Upper lobe of right lung (tissue), 1 donor: ENCODE results near the gene RAB8A. TPM values are rescaled to one million over a fixed set of nuclear protein-coding genes. Genes with fewer than 3 reads are reported as not detected.
A peak's percentile ranks its signal among the peaks of the same experiment; 100 is the strongest.

Experiments used
- ATAC-seq: fragments of 200-7000 bp; cut with Tn5 transposase; one replicate; pipeline ENCODE4 v1.9.1; 2020; ENCODE audit warnings: mild to moderate bottlenecking, moderate library complexity
- DNase-seq: peaks from one replicate; pipeline ENCODE4 v3.0.0-alpha.2; 2020
- H3K27ac ChIP-seq: fragments of 200-600 bp; one replicate; pipeline ENCODE4 v1.8.0; 2022
- H3K27me3 ChIP-seq: fragments of 200-600 bp; one replicate; pipeline ENCODE4 v1.8.0; 2022; ENCODE audit warnings: mild to moderate bottlenecking
- H3K36me3 ChIP-seq: fragments of 200-600 bp; one replicate; pipeline ENCODE4 v1.8.0; 2022
- H3K4me1 ChIP-seq: fragments of 200-600 bp; one replicate; pipeline ENCODE4 v1.8.0; 2022
- H3K4me3 ChIP-seq: fragments of 200-600 bp; one replicate; pipeline ENCODE4 v1.8.0; 2022; ENCODE audit warnings: mild to moderate bottlenecking
- H3K9me3 ChIP-seq: fragments of 200-600 bp; one replicate; pipeline ENCODE4 v1.8.0; 2022
- CTCF ChIP-seq: fragments of 200-600 bp; IDR thresholded peaks from one replicate; pipeline ENCODE4 v1.8.0; 2022; ENCODE audit warnings: antibody characterized with exemption
- intact Hi-C: fragments of 100-400 bp; cut with DNase I; formaldehyde crosslinking; loops from one replicate; pipeline ENCODE4 v1.11.0; 2022
- long read RNA-seq: library from polyadenylated mRNA; unstranded; transcript quantifications from one replicate; pipeline ENCODE4 v2.0.0, GENCODE V29; 2021
- total RNA-seq: library from RNA; stranded (reverse); fragmentation: NEBNext Ultra II Directional; extraction: Animal tissue kit (Norgen Biotek cat#: 25700); gene quantifications from one replicate; pipeline ENCODE4 v1.2.1, GENCODE V29; 2021
- donor health status: DM: no; HTN: yes; CAD: no; lungs with severe emphysema.

The RAB8A gene
- 101 TPM for total RNA-seq
- long read RNA-seq, transcript RAB8A-201 (8 exons, 2,827 nt): major isoform, 186 of 198 reads
- long read RNA-seq, partial matches to known transcripts: 2 of 198 reads
- long read RNA-seq, other reads (novel, unspliced or antisense): 8 of 198 reads

DNA sequence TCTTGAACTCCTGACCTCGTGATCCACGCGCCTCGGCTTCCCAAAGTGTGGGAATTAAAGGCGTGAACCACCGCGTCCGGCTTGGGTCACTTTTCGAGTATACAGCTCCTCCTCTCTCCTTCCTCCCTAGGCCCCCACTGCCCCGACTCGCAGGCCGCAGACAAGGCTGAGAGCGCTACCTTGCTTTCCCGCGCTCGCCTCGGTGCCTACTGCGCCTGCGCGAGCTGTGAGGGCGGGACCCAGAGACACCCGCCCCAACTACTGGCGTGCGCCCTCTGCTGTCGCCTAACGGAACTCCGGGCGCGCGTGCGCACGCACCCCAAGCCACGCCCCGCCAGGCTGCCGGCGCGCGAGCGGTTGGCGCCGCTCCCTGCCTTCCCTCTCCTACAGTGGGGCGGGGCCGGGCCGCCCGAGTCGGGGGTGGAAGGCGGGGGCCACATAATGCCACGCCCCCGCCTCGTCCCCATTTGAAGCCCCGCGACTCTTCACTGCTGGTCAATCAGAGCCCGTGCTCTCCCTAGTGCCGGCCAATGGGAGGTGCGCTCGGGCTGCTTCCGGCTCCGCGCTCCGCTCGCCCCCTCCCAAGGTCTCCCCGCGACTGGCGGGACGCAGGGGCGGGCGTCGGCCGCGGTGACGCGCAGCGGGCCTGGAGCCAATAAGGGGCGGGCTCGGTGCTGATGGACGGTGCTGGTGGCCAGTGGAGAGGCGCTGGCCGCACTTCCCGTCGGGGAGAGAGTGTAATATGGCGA is at the start of gene RAB8A:
Gene RAB8A, plus strand, starts transcription at position 730 of the 749 bp plus-strand sequence. Its CDS starts 13 bp downstream, at position 743.
- Histone ChIP-seq H3K4me3 (peak within 1 kb of the TSS; percentile 73), H3K27me3 (no peaks in the 10 kb centered on the region), H3K9me3 (no peaks in the 10 kb centered on the region), H3K36me3 (peaks cover 8% of the 10 kb centered on the region), H3K4me1 (peaks cover 33% of the 10 kb centered on the region), H3K27ac (peak within 1 kb of the TSS; percentile 89)
- ATAC-seq (peak; percentile 97), DNase-seq (peak; percentile 100)
- intact Hi-C loops: no loop called here
- peak; percentile 95 for TF ChIP-seq CTCF

DNA sequence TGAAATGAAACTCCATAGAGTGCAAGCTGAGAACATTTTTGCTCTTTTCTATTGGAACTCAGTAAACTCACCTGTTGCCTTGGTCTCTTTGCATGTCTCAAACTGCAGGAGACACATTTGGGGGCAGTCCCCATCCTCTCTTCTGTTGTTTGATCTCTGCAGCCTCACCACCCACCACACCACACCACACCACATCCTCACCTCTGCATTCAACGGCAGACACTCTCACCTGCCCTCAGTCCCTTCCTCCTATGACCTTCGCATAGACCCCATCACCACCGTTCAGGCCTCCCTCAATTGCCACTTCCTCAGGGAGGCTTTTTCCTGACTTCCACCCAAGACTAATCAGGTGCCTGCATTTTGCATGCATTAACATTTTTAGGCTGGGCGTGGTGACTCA is 49.7 kb upstream of the RAB8A start:
- no peaks in the 10 kb centered on the region for H3K27me3 ChIP-seq
- TF ChIP-seq CTCF: no peak
- no peaks in the 10 kb centered on the region for H3K36me3 ChIP-seq
- DNase-seq (no peak), ATAC-seq (no peak)
- H3K4me1 ChIP-seq: peaks cover 7% of the 10 kb centered on the region
- intact Hi-C loops: no loop called here
- no peaks in the 10 kb centered on the region for H3K9me3 ChIP-seq
- no peak overlapping the region for H3K4me3 ChIP-seq
- no peak overlapping the region for H3K27ac ChIP-seq

DNA sequence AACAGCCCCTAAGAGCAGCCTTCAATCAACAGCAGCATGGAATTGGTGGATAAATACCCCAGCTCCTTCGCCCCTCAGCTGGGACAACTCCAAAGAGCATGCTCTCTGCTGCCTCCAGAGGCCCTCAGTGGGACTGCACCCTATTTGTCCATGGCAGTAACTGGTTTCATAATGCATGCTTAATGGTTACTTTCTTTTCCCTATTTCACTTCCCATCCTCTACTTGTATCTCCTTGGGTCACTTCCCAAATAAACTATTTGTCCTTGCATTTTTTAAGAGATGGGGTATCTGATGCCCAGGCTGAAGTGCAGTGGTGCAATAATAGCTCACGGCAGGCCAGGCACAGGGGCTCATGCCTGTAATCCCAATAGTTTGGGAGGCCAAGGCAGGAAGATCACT is 48.9 kb upstream of the RAB8A start:
- Histone ChIP-seq H3K27me3 (no peaks in the 10 kb centered on the region), H3K4me3 (no peak overlapping the region), H3K4me1 (peaks cover 13% of the 10 kb centered on the region), H3K27ac (no peak overlapping the region), H3K9me3 (no peaks in the 10 kb centered on the region), H3K36me3 (no peaks in the 10 kb centered on the region)
- TF ChIP-seq CTCF: peak; percentile 88
- intact Hi-C loops: no loop called here
- DNase-seq: peak; percentile 81
- peak; percentile 81 for ATAC-seq

GRCh38 chr19:16064209-16064889 is 47.3 kb upstream of the RAB8A start:
- intact Hi-C loops: no loop called here
- no peaks in the 10 kb centered on the region for H3K9me3 ChIP-seq
- H3K4me3 ChIP-seq: no peak overlapping the region
- peaks cover 13% of the 10 kb centered on the region for H3K4me1 ChIP-seq
- DNase-seq (no peak), ATAC-seq (no peak)
- H3K27me3 ChIP-seq: no peaks in the 10 kb centered on the region
- H3K27ac ChIP-seq: no peak overlapping the region
- H3K36me3 ChIP-seq: no peaks in the 10 kb centered on the region
- TF ChIP-seq CTCF: no peak

GRCh38 chr19:16066611-16067104 is 45.0 kb upstream of the RAB8A start:
- intact Hi-C loops: no loop called here
- H3K9me3 ChIP-seq: no peaks in the 10 kb centered on the region
- peak; percentile 35 for TF ChIP-seq CTCF
- H3K4me1 ChIP-seq: peaks cover 33% of the 10 kb centered on the region
- DNase-seq (no peak), ATAC-seq (peak; percentile 52)
- H3K27me3 ChIP-seq: no peaks in the 10 kb centered on the region
- H3K4me3 ChIP-seq: peak overlapping the region; percentile 50
- H3K27ac ChIP-seq: peak overlapping the region; percentile 38
- no peaks in the 10 kb centered on the region for H3K36me3 ChIP-seq
